Panc1 (cell line): ENCODE results near the gene MINDY4. TPM values are rescaled to one million over a fixed set of nuclear protein-coding genes. Genes with fewer than 3 reads are reported as not detected.

Source experiments
- ATAC-seq: fragments of 200-7000 bp; cut with Tn5 transposase; 2 replicates; pipeline ENCODE4 v1.9.1; 2020; ENCODE audit warnings: mild to moderate bottlenecking, moderate library complexity
- BruUV-seq: library from RNA; stranded (reverse); fragments of 400-500 nt; replicated peaks from 2 replicates; lab custom pipeline; 2021; lab: Mats Ljungman, UMichigan
- CTCF ChIA-PET: fragments of 300-600 bp; sonication (Branson Sonifier 250); formaldehyde crosslinking; loops from one replicate; lab custom pipeline; 2022; ENCODE audit warnings: antibody characterized with exemption; lab: Charles Lee
- POLR2A ChIA-PET: fragments of 300-600 bp; sonication (Branson Sonifier 250); formaldehyde crosslinking; loops from one replicate; lab custom pipeline; 2022; ENCODE audit warnings: antibody characterized with exemption; lab: Charles Lee
- DNase-seq: peaks from one replicate; pipeline ENCODE4 v3.0.0-alpha.2; 2010; ENCODE audit warnings: low read depth, low spot score
- H3K27ac ChIP-seq: 2 replicates; pipeline ENCODE4 v1.5.1; 2011; ENCODE audit warnings: mild to moderate bottlenecking, low read length, inconsistent platforms
- H3K27me3 ChIP-seq: fragments of 200-500 bp; sonication (Bioruptor generic); 2 replicates; pipeline ENCODE4 v1.6.0; 2014; ENCODE audit warnings: low read length, inconsistent platforms; ENCODE audit not compliant: control insufficient read depth, insufficient read depth
- H3K36me3 ChIP-seq: fragments of 200-500 bp; sonication (Bioruptor generic); 2 replicates; pipeline ENCODE4 v1.5.1; 2014; ENCODE audit warnings: inconsistent platforms, mild to moderate bottlenecking, low read length, moderate library complexity; ENCODE audit not compliant: control insufficient read depth, insufficient read depth
- H3K4me1 ChIP-seq: 2 replicates; pipeline ENCODE4 v1.5.1; 2011; ENCODE audit warnings: inconsistent platforms, mild to moderate bottlenecking, low read length, moderate library complexity; ENCODE audit not compliant: control insufficient read depth, insufficient read depth
- H3K4me3 ChIP-seq, 2 experiments: 2 replicates each; pipeline ENCODE4 v1.5.1; 2011 to 2012; ENCODE audit warnings: low read depth in 2 of 2, low read length in 2 of 2, mild to moderate bottlenecking in 2 of 2, inconsistent platforms in 1 of 2, moderate library complexity in 1 of 2
- H3K9me3 ChIP-seq: fragments of 200-500 bp; sonication (Bioruptor generic); 2 replicates; pipeline ENCODE4 v1.5.1; 2014; ENCODE audit warnings: low read depth, mild to moderate bottlenecking, inconsistent platforms, low read length, moderate library complexity; ENCODE audit not compliant: control insufficient read depth, insufficient read depth
- POLR2AphosphoS5 ChIP-seq: IDR thresholded peaks from 2 replicates; pipeline ENCODE4 v1.6.1; 2012; ENCODE audit warnings: mild to moderate bottlenecking, low read depth, low read length, moderate library complexity
- REST ChIP-seq, 2 experiments: IDR thresholded peaks; 2 replicates each; pipeline ENCODE4 v1.6.1; 2011 to 2012; ENCODE audit warnings: low read depth in 2 of 2, control low read depth in 1 of 2, low read length in 1 of 2, mild to moderate bottlenecking in 1 of 2, moderate library complexity in 1 of 2; ENCODE audit not compliant: insufficient read depth in 1 of 2
- SIN3A ChIP-seq: IDR thresholded peaks from 2 replicates; pipeline ENCODE4 v1.6.1; 2012; ENCODE audit warnings: low read depth, mild to moderate bottlenecking, low read length, moderate library complexity, borderline replicate concordance; ENCODE audit not compliant: insufficient read depth
- TCF7L2 ChIP-seq: IDR thresholded peaks from 2 replicates; pipeline ENCODE4 v1.6.1; 2011; ENCODE audit warnings: mild to moderate bottlenecking, low read depth, low read length, inconsistent platforms
- in situ Hi-C: cut with HindIII; loops from 2 replicates; pipeline ENCODE4 v1.10.0; 2016; ENCODE audit warnings: low sequenced_read_pairs, low pct_unique_long_range_greater_than_20kb
- intact Hi-C: fragments of 100-400 bp; cut with micrococcal nuclease; formaldehyde crosslinking; loops from one replicate; pipeline ENCODE4 v1.10.0; 2022; ENCODE audit not compliant: unreplicated experiment
- total RNA-seq: library from RNA; stranded (reverse); gene quantifications from one replicate; pipeline ENCODE4 v1.2.1, GENCODE V29; 2021; ENCODE audit not compliant: unreplicated experiment
- TF ChIP-seq, protein P1 (sequence below): fragments of 450-650 bp; IDR thresholded peaks from 2 replicates; pipeline ENCODE4 v1.5.1; 2017; ENCODE audit warnings: mild to moderate bottlenecking

The MINDY4 gene
- total RNA-seq, 1 experiment from 2014 or later: 6.2 TPM

DNA sequence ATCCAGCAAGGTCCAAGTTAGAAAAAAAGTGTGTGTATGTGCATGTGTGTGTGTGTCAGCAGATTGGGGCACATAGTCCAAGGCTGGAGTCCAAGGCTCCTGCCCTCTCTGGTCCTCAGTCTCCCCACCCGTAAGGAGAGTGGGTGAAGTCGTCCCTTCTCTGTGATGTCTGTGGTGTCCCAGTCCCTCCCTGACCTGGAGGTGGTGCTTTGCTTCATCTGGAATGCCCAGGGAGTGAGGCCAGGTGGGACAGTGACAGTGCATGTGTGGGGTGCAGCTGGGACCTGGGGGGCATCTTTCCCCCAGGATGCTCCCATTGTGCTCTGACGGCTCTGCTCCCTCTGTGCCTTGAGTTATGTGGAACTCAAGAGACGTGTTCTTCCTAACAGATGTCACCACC, 158.5 kb downstream of the MINDY4 start:
- BruUV-seq: no TSS peak
- H3K9me3 ChIP-seq: no peaks in the 10 kb centered on the region
- no peak overlapping the region for H3K27ac ChIP-seq
- intact Hi-C loops: no loop called here
- H3K27me3 ChIP-seq: no peaks in the 10 kb centered on the region
- DNase-seq (no peak), ATAC-seq (no peak)
- ChIA-PET CTCF (interaction anchor here (0.7 kb wide), 2 partner anchors 24 to 149 kb away, joined by 3 to 4 read pairs; no protein-coding TSS in a partner anchor), POLR2A (no interaction called here)
- H3K36me3 ChIP-seq: no peaks in the 10 kb centered on the region
- TF ChIP-seq TCF7L2: no peak
- no peak for TF ChIP-seq SIN3A
- TF ChIP-seq, protein P1, sequence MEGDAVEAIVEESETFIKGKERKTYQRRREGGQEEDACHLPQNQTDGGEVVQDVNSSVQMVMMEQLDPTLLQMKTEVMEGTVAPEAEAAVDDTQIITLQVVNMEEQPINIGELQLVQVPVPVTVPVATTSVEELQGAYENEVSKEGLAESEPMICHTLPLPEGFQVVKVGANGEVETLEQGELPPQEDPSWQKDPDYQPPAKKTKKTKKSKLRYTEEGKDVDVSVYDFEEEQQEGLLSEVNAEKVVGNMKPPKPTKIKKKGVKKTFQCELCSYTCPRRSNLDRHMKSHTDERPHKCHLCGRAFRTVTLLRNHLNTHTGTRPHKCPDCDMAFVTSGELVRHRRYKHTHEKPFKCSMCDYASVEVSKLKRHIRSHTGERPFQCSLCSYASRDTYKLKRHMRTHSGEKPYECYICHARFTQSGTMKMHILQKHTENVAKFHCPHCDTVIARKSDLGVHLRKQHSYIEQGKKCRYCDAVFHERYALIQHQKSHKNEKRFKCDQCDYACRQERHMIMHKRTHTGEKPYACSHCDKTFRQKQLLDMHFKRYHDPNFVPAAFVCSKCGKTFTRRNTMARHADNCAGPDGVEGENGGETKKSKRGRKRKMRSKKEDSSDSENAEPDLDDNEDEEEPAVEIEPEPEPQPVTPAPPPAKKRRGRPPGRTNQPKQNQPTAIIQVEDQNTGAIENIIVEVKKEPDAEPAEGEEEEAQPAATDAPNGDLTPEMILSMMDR: no peak
- TF ChIP-seq POLR2AphosphoS5: no peak
- TF ChIP-seq REST (IDR thresholded peaks at IDR 0.05; ENCODE audit: insufficient read depth in 1 of 2, low read depth in 2 of 2, low read length in 1 of 2): no peak
- in situ Hi-C loops: no loop called here
- H3K4me1 ChIP-seq: no peaks in the 10 kb centered on the region
- H3K4me3 ChIP-seq: no peak overlapping the region

DNA sequence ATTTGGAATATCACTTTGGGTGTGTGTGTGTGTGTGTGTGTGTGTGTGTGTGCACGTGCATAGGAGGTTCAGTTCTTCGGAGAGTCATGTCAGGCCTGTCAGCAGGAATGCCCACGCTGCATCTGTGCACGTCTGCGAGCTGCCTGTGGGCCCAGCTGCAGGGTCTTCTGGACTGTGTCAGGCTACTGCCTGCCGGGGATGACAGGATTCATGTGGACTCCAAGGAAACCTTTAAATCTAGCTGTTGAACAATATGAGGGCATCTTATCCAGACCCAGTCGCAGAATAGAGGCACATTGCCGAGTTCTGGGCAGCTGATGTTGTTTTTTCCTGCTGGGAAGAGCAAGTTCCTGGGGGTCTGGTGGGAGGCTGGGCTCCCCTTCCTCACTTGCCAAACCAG, 159.4 kb downstream of the MINDY4 start:
- H3K27me3 ChIP-seq: no peaks in the 10 kb centered on the region
- in situ Hi-C loops: no loop called here
- no peak overlapping the region for H3K4me3 ChIP-seq
- H3K4me1 ChIP-seq: no peaks in the 10 kb centered on the region
- H3K27ac ChIP-seq: no peak overlapping the region
- no peak for TF ChIP-seq REST (IDR thresholded peaks at IDR 0.05; ENCODE audit: insufficient read depth in 1 of 2, low read depth in 2 of 2, low read length in 1 of 2)
- TF ChIP-seq SIN3A: no peak
- CTCF ChIA-PET: interaction anchor here (0.7 kb wide), 2 partner anchors 25 to 150 kb away, joined by 3 to 4 read pairs; no protein-coding TSS in a partner anchor
- BruUV-seq: no TSS peak
- H3K36me3 ChIP-seq: no peaks in the 10 kb centered on the region
- ATAC-seq (no peak), DNase-seq (no peak)
- POLR2A ChIA-PET: no interaction called here
- no peaks in the 10 kb centered on the region for H3K9me3 ChIP-seq
- intact Hi-C loops: no loop called here
